ENCODE data around the gene BOLA1.

Gene BOLA1

GRCh38 chr1:149914545-149914944 is 15.2 kb downstream of the BOLA1 start:
- H3K9me3 Mint-ChIP-seq: no peaks in the 10 kb centered on the region
- DNase-seq (ENCODE audit: low spot score in 2 of 2) (no peak), ATAC-seq (ENCODE audit: low read depth) (no peak)
- no peak overlapping the region for H3K4me3 Mint-ChIP-seq
- no peaks in the 10 kb centered on the region for H3K36me3 Mint-ChIP-seq
- no peak overlapping the region for H3K27ac Mint-ChIP-seq
- H3K4me1 Mint-ChIP-seq: peaks cover 23% of the 10 kb centered on the region
- peaks cover 21% of the 10 kb centered on the region for H3K27me3 Mint-ChIP-seq

DNA sequence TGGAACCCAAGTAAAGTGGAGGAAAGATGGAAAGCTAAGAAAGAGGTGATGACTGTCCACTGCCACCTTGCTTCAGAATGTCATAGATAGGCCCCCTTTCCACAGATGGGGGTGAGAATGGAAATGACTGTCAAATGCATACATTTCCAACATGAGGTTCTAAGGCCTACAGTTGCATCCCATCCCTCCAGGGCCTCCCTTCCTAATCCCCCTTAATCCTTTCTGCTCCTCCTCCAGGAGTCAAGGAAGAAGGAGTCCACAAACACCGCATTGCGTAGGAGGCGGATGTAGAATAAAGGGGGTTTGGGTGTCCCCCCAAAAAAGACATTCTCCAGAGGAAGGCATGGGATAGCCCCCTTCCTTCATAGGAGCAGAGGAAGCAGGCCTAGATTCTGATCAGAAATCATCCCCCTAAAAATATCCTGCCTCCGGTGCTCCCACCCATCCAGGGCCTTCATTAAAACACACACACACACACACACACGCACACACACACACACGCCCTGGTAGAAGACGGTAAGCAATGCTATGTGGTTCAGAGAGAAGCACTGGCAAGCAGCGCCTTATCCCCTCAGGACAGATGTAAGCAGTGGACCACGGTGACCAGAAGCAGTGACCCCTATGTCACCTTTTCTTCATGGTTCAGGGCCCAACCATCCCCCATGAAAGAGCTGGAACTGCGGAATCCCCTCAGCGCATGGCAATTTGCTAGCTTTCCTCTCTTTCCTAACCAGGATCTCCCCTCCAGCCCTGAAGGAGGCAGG is 16.2 kb downstream of the BOLA1 start:
- DNase-seq (ENCODE audit: low spot score in 2 of 2) (no peak), ATAC-seq (ENCODE audit: low read depth) (no peak)
- Mint-ChIP-seq H3K36me3 (no peaks in the 10 kb centered on the region), H3K27ac (no peak overlapping the region), H3K27me3 (peaks cover 21% of the 10 kb centered on the region), H3K9me3 (no peaks in the 10 kb centered on the region), H3K4me1 (peaks cover 23% of the 10 kb centered on the region), H3K4me3 (no peak overlapping the region)

GRCh38 chr1:149916193-149916897 is 17.0 kb downstream of the BOLA1 start:
- H3K4me1 Mint-ChIP-seq: peaks cover 23% of the 10 kb centered on the region
- H3K36me3 Mint-ChIP-seq: no peaks in the 10 kb centered on the region
- H3K4me3 Mint-ChIP-seq: peak overlapping the region; percentile 59
- no peak overlapping the region for H3K27ac Mint-ChIP-seq
- DNase-seq (ENCODE audit: low spot score in 2 of 2): no peak
- peaks cover 21% of the 10 kb centered on the region for H3K27me3 Mint-ChIP-seq
- ATAC-seq (ENCODE audit: low read depth): no peak
- H3K9me3 Mint-ChIP-seq: no peaks in the 10 kb centered on the region

DNA sequence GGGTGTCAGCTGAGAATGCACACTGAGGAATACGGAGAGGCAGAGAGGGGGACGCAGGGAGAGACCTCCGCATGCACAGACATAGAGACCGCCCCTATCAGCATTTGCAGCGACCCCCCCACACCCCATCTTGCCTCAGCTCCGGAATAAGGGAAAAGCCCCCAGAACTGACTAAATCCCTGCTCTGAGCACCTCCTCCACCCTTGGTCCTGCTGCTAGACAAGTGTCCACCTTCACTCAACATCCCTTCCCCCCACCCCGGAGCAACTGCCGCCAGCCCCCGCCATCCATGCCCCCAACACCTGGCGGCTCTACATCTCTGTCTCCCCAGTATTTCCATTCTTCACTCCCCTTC is 17.5 kb downstream of the BOLA1 start:
- H3K36me3 Mint-ChIP-seq: peaks cover 4% of the 10 kb centered on the region
- H3K9me3 Mint-ChIP-seq: no peaks in the 10 kb centered on the region
- no peak overlapping the region for H3K27ac Mint-ChIP-seq
- H3K4me3 Mint-ChIP-seq: peak overlapping the region; percentile 59
- H3K4me1 Mint-ChIP-seq: peaks cover 23% of the 10 kb centered on the region
- peaks cover 18% of the 10 kb centered on the region for H3K27me3 Mint-ChIP-seq
- DNase-seq (ENCODE audit: low spot score in 2 of 2) (no peak), ATAC-seq (ENCODE audit: low read depth) (no peak)

- H3K9me3 Mint-ChIP-seq: no peaks in the 10 kb centered on the region
- H3K27me3 Mint-ChIP-seq: peaks cover 17% of the 10 kb centered on the region
- H3K4me3 Mint-ChIP-seq: peak within 1 kb of the TSS; percentile 59
- no peak for DNase-seq (ENCODE audit: low spot score in 2 of 2)
- H3K27ac Mint-ChIP-seq: no peak within 1 kb of the TSS
- peak; percentile 37 for ATAC-seq (ENCODE audit: low read depth)
- H3K4me1 Mint-ChIP-seq: peaks cover 23% of the 10 kb centered on the region
- peaks cover 9% of the 10 kb centered on the region for H3K36me3 Mint-ChIP-seq
Observed at GRCh38 chr1:149917571-149918144, 18.3 kb downstream of the BOLA1 start, which contains the start of gene SV2A. SV2A (minus strand) TSS chr1:149917844; CDS start chr1:149913840, 4,004 bp downstream.

- Mint-ChIP-seq H3K27me3 (peaks cover 1% of the 10 kb centered on the region), H3K4me3 (no peak overlapping the region), H3K36me3 (peaks cover 45% of the 10 kb centered on the region), H3K9me3 (no peaks in the 10 kb centered on the region), H3K27ac (no peak overlapping the region), H3K4me1 (peaks cover 24% of the 10 kb centered on the region)
- no peak for ATAC-seq (ENCODE audit: low read depth)
- DNase-seq (ENCODE audit: low spot score in 2 of 2): no peak
Observed at GRCh38 chr1:149923626-149924025, 24.3 kb downstream of the BOLA1 start.

- Mint-ChIP-seq H3K4me3 (peak overlapping the region; percentile 95), H3K9me3 (no peaks in the 10 kb centered on the region), H3K27me3 (no peaks in the 10 kb centered on the region), H3K27ac (no peak overlapping the region), H3K36me3 (peaks cover 45% of the 10 kb centered on the region), H3K4me1 (peaks cover 24% of the 10 kb centered on the region)
- DNase-seq (ENCODE audit: low spot score in 2 of 2): no peak
- ATAC-seq (ENCODE audit: low read depth): no peak
Observed at GRCh38 chr1:149925345-149925744, 26.0 kb downstream of the BOLA1 start.

DNA sequence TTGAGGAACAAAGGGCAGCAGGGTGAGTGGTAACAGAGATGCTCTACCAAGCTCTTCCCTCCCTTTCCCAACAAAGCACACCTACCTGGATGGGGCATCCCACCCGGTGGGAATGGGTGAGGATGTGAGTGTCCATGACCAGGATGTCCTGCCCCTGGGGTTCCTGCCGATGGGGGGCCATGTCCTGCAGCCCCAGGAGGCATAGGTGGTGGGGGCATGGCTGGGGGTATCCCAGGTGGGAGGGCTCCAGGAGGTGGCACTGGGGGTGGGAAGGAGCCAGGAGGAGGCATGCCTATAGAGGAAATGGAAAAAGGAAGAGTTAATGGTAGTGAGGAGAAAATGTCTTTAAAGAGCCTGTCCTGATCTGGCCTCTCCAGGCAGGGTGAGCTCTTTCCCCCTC is 26.4 kb downstream of the BOLA1 start:
- peaks cover 45% of the 10 kb centered on the region for H3K36me3 Mint-ChIP-seq
- DNase-seq (ENCODE audit: low spot score in 2 of 2) (no peak), ATAC-seq (ENCODE audit: low read depth) (no peak)
- no peaks in the 10 kb centered on the region for H3K9me3 Mint-ChIP-seq
- H3K27me3 Mint-ChIP-seq: peaks cover under 1% of the 10 kb centered on the region
- peaks cover 24% of the 10 kb centered on the region for H3K4me1 Mint-ChIP-seq
- H3K4me3 Mint-ChIP-seq: peak overlapping the region; percentile 95
- H3K27ac Mint-ChIP-seq: no peak overlapping the region

DNA sequence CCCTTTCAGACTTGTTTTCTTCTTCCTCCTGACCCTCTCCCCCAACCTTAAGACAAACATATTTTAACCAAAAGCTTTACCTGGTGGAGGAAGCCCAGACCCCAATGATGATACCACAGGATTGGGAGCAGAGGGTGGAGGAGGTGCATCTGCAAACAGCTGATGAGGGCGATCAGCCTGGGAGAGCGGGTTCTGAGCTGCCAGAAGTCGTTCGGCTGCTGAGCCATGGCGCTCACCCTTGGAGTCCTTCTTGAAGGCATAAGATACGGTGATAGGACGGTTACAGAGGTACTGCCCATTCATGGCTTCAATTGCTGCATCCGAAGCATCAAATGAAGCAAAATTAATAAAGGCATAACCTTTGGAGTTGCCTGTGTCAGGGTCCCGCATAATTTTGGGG is 26.9 kb downstream of the BOLA1 start:
- peaks cover 4% of the 10 kb centered on the region for H3K27me3 Mint-ChIP-seq
- H3K36me3 Mint-ChIP-seq: peaks cover 45% of the 10 kb centered on the region
- peaks cover 24% of the 10 kb centered on the region for H3K4me1 Mint-ChIP-seq
- DNase-seq (ENCODE audit: low spot score in 2 of 2) (no peak), ATAC-seq (ENCODE audit: low read depth) (no peak)
- no peaks in the 10 kb centered on the region for H3K9me3 Mint-ChIP-seq
- H3K4me3 Mint-ChIP-seq: peak overlapping the region; percentile 95
- no peak overlapping the region for H3K27ac Mint-ChIP-seq

- peak overlapping the region; percentile 95 for H3K4me3 Mint-ChIP-seq
- ATAC-seq (ENCODE audit: low read depth): no peak
- peaks cover 11% of the 10 kb centered on the region for H3K27me3 Mint-ChIP-seq
- peaks cover 40% of the 10 kb centered on the region for H3K36me3 Mint-ChIP-seq
- H3K27ac Mint-ChIP-seq: peak overlapping the region; percentile 87
- no peak for DNase-seq (ENCODE audit: low spot score in 2 of 2)
- no peaks in the 10 kb centered on the region for H3K9me3 Mint-ChIP-seq
- peaks cover 24% of the 10 kb centered on the region for H3K4me1 Mint-ChIP-seq
Observed at GRCh38 chr1:149927056-149927562, 27.7 kb downstream of the BOLA1 start.

GRCh38 chr1:149927563-149928400 is 28.4 kb downstream of the BOLA1 start, which contains the start of gene SF3B4:
SF3B4 (minus strand) TSS chr1:149927803; CDS start chr1:149927759, 44 bp downstream.
- ATAC-seq (ENCODE audit: low read depth): peak; percentile 97
- no peaks in the 10 kb centered on the region for H3K9me3 Mint-ChIP-seq
- peak; percentile 92 for DNase-seq (ENCODE audit: low spot score in 2 of 2)
- H3K36me3 Mint-ChIP-seq: peaks cover 36% of the 10 kb centered on the region
- peaks cover 12% of the 10 kb centered on the region for H3K27me3 Mint-ChIP-seq
- peak within 1 kb of the TSS; percentile 87 for H3K27ac Mint-ChIP-seq
- H3K4me1 Mint-ChIP-seq: peaks cover 24% of the 10 kb centered on the region
- peak within 1 kb of the TSS; percentile 95 for H3K4me3 Mint-ChIP-seq

GRCh38 chr1:149928401-149928724 is 29.0 kb downstream of the BOLA1 start:
- Mint-ChIP-seq H3K9me3 (no peaks in the 10 kb centered on the region), H3K36me3 (peaks cover 30% of the 10 kb centered on the region), H3K4me1 (peaks cover 23% of the 10 kb centered on the region), H3K27ac (peak overlapping the region; percentile 87), H3K4me3 (peak overlapping the region; percentile 95), H3K27me3 (peaks cover 16% of the 10 kb centered on the region)
- DNase-seq (ENCODE audit: low spot score in 2 of 2): no peak
- ATAC-seq (ENCODE audit: low read depth): no peak

GRCh38 chr1:149929856-149930255 is 30.5 kb downstream of the BOLA1 start:
- Mint-ChIP-seq H3K4me1 (peaks cover 17% of the 10 kb centered on the region), H3K27ac (no peak overlapping the region), H3K27me3 (peaks cover 24% of the 10 kb centered on the region), H3K36me3 (peaks cover 18% of the 10 kb centered on the region), H3K4me3 (no peak overlapping the region), H3K9me3 (no peaks in the 10 kb centered on the region)
- no peak for ATAC-seq (ENCODE audit: low read depth)
- no peak for DNase-seq (ENCODE audit: low spot score in 2 of 2)
